HG03135 (cell line): Measurements from ENCODE around the gene IL17RD.

Experiments used
- ATAC-seq: cut with Tn5 transposase; IDR thresholded peaks from one replicate; pipeline ENCODE4 v1.9.1; 2021; ENCODE audit warnings: mild to moderate bottlenecking, moderate library complexity; ENCODE audit not compliant: unreplicated experiment

IL17RD gene

GRCh38 chr3:57160076-57160764, 4.9 kb downstream of the IL17RD start:
- ATAC-seq: no peak

DNA sequence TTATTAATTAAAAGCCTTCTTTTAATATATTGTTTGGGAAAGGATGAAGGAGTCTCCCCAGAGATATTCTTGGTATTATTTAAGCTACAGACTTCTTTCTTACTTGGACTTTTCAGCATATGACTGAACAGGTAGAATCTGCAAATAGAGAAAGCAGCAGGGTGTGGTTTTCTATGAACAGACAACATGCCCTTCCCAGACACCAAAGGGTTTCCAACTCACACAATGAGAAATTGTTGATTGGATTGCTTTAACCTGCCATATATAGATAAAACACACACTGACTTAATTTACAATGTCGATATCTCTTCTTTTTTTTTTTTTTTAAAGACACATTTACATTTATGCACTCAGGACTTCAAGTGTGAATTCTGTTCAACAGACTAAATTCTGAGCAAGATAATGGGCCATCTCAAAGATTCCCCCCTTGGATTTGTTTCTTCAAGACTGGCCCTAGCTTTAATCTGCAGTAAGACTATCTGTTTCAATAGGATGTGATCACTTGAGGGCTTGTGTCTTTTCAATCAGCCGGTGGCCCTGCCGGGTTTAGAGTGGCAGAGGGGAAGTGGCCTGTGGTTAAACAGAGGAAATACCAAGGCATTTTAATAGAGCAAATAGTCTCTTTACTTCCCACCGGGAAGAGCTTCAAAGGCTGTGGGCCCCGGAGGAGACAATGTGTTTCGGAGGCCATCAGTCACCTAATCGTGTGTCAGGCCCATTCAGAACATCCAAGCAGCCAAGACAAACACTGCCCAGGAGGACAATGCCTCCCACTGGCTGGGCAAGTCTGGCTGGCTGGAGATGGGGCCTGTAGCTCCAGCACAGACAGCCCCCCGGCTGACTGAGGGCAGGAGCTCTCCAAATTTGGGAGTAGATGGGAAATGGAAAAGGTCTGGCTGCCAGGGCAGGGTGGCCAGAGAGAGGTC, 6.1 kb downstream of the IL17RD start:
- no peak for ATAC-seq

DNA sequence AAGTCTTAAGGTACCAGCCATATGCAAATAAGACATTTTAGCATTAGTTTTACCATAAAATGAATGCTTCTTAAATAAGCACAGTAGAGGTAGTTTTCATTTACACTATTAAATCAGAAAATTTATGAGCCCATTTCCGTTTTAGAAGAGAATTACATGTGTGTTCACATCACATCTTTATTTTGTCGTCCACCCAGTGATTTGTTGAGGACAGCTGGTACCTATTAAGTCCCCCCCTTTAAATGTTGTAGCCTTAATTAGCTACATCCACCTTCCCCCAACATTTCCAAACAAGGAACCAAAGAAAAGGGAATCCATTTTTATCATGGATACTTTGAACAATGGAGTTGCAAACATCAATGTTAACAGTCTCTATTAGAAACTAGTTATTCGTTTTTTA, 6.8 kb downstream of the IL17RD start:
- no peak for ATAC-seq

GRCh38 chr3:57157545-57157944, 7.6 kb downstream of the IL17RD start:
- no peak for ATAC-seq

- no peak for ATAC-seq
Measured at GRCh38 chr3:57155310-57155643, 9.9 kb downstream of the IL17RD start.

DNA sequence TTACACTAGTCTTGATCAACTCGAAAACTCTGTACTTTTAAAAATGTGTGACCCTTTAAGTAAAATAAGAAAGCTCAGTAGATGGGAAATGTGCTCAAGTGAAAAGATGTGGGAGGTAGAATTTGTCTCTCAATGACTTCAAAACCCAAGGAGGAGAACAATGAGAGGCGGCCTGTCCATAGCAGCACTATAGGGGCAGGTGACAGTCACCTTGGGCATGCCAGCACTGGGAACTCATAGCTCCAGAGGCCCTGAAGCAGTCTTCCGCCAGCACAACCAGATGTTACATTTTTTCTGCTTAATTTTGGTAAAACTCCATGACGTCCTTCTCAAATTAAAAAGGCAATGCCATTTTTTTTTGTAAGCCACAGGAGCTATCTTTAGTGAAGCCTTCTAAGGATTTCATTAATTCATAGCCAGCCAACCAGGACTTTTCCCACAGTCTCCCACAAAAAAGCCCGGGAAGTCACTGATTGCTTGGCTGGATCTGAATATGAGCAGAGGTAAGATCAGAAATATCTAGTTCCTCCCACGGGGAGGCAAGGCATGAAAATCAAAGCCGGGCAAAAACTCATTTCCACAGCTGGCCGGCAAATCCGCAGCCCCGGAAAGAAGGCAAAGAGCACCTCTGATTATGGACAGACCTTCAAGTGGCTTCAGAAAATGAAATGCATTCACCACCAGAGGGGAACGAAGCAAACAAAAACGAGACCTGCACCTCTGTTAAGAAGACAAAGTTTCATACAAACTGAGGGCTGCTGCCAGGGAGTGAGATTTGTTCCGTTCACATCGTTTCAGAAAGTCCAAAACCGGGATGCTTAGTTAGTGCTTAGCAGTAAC, 10.5 kb downstream of the IL17RD start:
- no peak for ATAC-seq

GRCh38 chr3:57152151-57153143, 12.7 kb downstream of the IL17RD start:
- ATAC-seq: no peak

GRCh38 chr3:57151749-57152148, 13.4 kb downstream of the IL17RD start:
- no peak for ATAC-seq

GRCh38 chr3:57151021-57151449, 14.1 kb downstream of the IL17RD start:
- ATAC-seq: no peak

DNA sequence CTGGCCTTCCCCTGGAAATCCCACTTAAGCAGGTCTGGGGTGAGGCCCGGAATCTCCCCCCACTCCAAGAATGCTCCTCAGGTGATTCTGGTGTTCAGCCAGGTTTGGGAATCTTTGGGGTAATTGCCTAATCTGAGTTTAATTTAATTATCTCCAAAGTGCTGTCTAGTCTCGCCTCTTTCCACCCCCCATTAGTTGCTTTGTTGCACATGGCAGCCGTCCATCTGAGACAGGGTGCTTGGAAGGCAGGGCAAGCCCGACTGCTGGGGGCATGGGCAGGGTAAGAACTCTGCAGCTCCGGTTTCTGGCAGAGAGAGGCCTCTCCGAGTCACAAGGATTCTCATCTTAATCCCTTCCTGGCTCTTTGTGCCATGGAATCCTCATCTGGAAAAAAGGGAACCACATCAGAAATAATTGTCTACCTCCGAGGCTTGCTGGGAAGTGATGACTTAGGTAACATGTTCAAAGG, 15.0 kb downstream of the IL17RD start:
- ATAC-seq: no peak

DNA sequence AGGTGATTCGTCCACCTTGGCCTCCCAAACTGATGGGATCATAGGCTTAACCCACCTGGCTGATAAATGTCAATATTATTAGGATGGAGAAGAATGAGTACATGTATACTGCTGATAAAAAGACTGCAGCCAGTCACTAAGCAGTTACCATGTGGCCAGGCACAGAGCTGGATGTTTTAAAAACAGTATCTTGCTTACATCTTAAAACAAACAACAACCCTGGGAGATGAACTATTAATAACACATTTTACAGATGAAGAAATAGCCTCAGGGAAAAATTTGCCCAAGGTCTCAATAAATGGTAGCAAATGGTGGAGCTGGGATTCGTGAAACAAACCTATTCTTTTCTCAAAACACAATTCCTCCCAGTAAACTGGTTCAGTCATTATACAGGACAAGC, 18.1 kb downstream of the IL17RD start:
- ATAC-seq: no peak

DNA sequence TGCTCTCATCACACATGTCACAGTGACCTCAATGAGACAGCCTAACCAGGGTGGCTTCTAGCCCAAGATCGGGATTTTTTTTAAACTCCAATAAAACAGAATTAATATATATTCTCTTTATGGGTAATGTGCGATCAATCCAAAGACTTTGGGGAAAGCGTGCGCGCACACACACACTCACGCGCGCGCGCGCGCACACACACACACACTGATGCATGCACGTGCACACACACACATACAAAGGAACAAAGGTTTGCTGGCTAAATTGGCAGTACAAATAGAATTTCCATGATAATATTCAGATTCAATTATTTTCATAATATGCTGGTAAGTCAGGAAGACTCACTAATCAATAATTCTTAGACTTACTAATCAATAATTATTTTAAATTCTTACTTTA, 19.3 kb downstream of the IL17RD start:
- ATAC-seq: no peak

- no peak for ATAC-seq
Measured at GRCh38 chr3:57144952-57145351, 20.2 kb downstream of the IL17RD start.

GRCh38 chr3:57143886-57144459, 21.2 kb downstream of the IL17RD start:
- ATAC-seq: no peak

- ATAC-seq: no peak
Measured at GRCh38 chr3:57142411-57142723, 22.8 kb downstream of the IL17RD start.

GRCh38 chr3:57141719-57142410, 23.3 kb downstream of the IL17RD start:
- ATAC-seq: no peak

DNA sequence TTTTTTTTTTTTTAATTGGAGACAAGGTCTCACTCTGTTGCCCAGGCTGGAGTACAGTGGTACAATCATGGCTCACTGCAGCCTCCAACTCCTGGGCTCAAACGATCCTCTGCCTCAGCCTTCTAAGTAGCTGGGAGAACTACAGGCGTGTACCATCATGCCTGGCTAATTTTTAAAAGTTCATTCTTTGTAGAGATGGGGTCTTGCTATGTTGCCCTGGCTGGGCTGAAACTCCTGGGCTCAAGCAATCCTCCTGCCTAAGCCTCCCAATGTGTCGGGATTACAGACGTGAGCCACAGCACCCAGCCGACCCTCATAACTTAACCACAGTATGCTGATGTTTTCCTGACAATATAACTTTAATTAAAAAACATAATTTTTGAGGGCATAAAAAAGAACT, 24.3 kb downstream of the IL17RD start:
- ATAC-seq: no peak

DNA sequence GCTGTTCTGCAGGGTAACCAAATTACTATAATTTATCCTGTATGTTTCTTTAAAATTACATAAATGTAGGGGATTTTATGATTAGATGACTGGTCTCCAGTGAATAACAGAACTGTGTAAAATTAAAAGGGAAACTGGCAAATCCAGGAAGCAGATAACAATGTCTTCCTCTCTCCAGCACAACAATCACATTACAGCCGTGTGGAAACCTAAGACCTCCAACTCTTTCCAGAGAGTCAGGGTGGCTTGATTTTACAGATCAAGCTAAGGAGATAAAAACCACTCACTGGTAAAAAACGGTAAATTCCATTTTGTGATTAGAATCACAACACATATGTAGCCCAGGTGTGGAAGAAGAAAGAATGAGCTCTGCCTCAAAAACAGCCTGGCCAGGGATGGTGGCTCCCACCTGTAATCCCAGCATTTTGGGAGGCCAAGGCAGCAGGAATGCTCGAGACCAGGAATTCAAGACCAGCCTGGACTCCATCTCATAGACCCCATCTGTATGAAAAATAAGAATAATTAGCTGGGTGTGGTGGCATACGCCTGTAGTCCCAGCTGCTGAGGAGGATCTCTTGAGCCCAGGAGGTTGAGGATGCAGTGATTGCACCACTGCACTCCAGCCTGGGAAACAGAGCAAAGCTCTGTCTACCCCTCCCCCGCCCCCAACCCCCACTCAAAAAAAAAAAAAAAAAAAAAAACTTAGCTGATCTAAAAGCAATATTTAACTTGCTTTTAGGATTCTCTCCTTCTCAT, 29.0 kb downstream of the IL17RD start:
- ATAC-seq: no peak

- no peak for ATAC-seq
Measured at GRCh38 chr3:57133157-57133556, 32.0 kb downstream of the IL17RD start.
